VCaP (cell line): Measurements from ENCODE around the gene KIF22.
A peak's percentile ranks its signal among the peaks of the same experiment; 100 is the strongest.

Experiments
- H3K27ac ChIP-seq: fragments of 450-650 bp; 2 replicates; pipeline ENCODE4 v1.5.1; 2017
- TF ChIP-seq, protein P1 (sequence below): fragments of 450-650 bp; conservative IDR thresholded peaks from 2 replicates; pipeline ENCODE4 v1.5.1; 2017; ENCODE audit warnings: mild to moderate bottlenecking, moderate library complexity

The KIF22 gene

DNA sequence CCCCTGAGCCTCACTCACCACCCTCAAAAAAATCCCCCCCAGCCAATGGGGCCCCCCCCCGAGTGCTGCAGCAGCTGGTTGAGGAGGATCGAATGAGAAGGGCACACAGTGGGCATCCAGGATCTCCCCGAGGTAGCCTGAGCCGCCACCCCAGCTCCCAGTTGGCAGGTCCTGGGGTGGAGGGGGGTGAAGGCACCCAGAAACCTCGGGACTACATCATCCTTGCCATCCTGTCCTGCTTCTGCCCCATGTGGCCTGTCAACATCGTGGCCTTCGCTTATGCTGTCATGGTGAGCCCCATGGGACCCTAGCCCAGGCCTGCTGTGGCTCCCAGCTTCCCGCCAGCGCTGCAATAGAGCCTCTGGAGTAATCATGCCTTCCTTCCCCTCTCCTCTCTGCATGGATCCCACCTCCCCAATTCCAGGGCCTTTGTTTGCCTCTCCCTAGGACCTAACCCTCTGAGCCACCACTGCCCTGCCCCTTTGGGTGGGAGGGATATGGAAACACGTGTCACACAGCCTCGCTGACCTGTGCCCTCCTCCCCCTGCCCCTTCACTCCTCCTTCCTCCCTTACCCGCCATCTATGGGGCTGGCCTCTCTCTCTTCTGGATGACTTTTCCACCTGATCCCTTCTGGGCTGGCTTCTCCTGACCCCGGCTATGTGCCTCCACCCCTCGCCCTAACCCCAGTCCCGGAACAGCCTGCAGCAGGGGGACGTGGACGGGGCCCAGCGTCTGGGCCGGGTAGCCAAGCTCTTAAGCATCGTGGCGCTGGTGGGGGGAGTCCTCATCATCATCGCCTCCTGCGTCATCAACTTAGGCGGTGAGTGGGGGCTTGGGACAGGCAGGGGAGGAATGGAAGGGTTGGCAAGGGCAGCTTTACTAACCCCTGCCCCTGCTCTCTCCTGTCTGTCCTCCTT is 23.4 kb downstream of the KIF22 start:
- TF ChIP-seq, protein P1, sequence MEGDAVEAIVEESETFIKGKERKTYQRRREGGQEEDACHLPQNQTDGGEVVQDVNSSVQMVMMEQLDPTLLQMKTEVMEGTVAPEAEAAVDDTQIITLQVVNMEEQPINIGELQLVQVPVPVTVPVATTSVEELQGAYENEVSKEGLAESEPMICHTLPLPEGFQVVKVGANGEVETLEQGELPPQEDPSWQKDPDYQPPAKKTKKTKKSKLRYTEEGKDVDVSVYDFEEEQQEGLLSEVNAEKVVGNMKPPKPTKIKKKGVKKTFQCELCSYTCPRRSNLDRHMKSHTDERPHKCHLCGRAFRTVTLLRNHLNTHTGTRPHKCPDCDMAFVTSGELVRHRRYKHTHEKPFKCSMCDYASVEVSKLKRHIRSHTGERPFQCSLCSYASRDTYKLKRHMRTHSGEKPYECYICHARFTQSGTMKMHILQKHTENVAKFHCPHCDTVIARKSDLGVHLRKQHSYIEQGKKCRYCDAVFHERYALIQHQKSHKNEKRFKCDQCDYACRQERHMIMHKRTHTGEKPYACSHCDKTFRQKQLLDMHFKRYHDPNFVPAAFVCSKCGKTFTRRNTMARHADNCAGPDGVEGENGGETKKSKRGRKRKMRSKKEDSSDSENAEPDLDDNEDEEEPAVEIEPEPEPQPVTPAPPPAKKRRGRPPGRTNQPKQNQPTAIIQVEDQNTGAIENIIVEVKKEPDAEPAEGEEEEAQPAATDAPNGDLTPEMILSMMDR = no peak
- H3K27ac ChIP-seq = peak overlapping the region; percentile 92

- peak overlapping the region; percentile 92 for H3K27ac ChIP-seq
- TF ChIP-seq, protein P1 = no peak
Measured at GRCh38 chr16:29814592-29814991, 24.0 kb downstream of the KIF22 start.

GRCh38 chr16:29815032-29815721 is 24.6 kb downstream of the KIF22 start:
- H3K27ac ChIP-seq = peak overlapping the region; percentile 92
- TF ChIP-seq, protein P1 = no peak

- H3K27ac ChIP-seq = peak within 1 kb of the TSS; percentile 92
- TF ChIP-seq, protein P1 = peak; percentile 85
Measured at GRCh38 chr16:29815793-29816693, 25.5 kb downstream of the KIF22 start, which contains the start of gene PAGR1. PAGR1 (plus strand) TSS chr16:29816152; CDS start chr16:29816526, 374 bp downstream.

DNA sequence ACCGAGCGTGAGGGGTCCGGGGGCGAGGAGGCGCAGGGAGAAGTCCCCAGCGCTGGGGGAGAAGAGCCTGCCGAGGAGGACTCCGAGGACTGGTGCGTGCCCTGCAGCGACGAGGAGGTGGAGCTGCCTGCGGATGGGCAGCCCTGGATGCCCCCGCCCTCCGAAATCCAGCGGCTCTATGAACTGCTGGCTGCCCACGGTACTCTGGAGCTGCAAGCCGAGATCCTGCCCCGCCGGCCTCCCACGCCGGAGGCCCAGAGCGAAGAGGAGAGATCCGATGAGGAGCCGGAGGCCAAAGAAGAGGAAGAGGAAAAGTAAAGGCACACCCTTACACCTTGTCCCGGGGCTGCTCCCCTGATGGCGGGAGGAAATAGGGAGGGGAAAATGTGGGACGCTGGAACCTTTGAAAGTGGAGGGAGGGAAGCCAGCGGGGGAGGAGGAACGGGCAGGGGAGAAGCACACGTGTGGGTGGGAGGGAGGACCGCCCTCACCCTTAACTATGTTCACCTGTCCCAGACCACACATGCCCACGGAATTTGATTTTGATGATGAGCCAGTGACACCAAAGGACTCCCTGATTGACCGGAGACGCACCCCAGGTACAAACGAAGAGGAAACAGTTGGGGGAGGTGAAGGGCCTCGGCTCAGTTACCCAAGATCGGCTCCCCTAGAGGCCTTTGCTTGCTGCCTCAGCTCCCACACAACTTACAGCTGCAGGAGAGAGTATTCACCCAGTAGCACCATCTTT is 26.3 kb downstream of the KIF22 start:
- TF ChIP-seq, protein P1 = no peak

GRCh38 chr16:29818082-29818481 is 27.5 kb downstream of the KIF22 start:
- peak overlapping the region; percentile 92; the same call in 1 of the 2 replicates for H3K27ac ChIP-seq
- TF ChIP-seq, protein P1 = no peak

More for the DNA sequence above, 26.3 kb downstream of the KIF22 start:
- peak overlapping the region; percentile 92 for H3K27ac ChIP-seq
